HG03175 (cell line): ENCODE measurements around the gene SBNO2.

Experiments
- ATAC-seq: cut with Tn5 transposase; IDR thresholded peaks from one replicate; pipeline ENCODE4 v1.9.1; 2021; ENCODE audit warnings: mild to moderate bottlenecking, moderate library complexity; ENCODE audit not compliant: unreplicated experiment

SBNO2 gene

GRCh38 chr19:1093330-1093729 lies 80.7 kb downstream of the SBNO2 start:
- no peak for ATAC-seq

- ATAC-seq: no peak
These were observed 82.4 kb downstream of the SBNO2 start for GRCh38 chr19:1091544-1092175.

GRCh38 chr19:1090731-1091543 lies 83.1 kb downstream of the SBNO2 start:
- ATAC-seq: no peak

GRCh38 chr19:1089891-1090290 lies 84.2 kb downstream of the SBNO2 start:
- no peak for ATAC-seq

GRCh38 chr19:1089126-1089771 lies 84.8 kb downstream of the SBNO2 start:
- no peak for ATAC-seq

GRCh38 chr19:1088416-1089010 lies 85.6 kb downstream of the SBNO2 start:
- ATAC-seq: no peak

GRCh38 chr19:1087813-1088415 lies 86.2 kb downstream of the SBNO2 start:
- no peak for ATAC-seq

GRCh38 chr19:1086613-1087012 lies 87.5 kb downstream of the SBNO2 start:
- ATAC-seq: no peak

- no peak for ATAC-seq
These were observed 88.2 kb downstream of the SBNO2 start for GRCh38 chr19:1085676-1086442.

- ATAC-seq: no peak
These were observed 88.9 kb downstream of the SBNO2 start for GRCh38 chr19:1085053-1085658.

GRCh38 chr19:1084024-1084868 lies 89.8 kb downstream of the SBNO2 start:
- ATAC-seq: no peak

- ATAC-seq: no peak
These were observed 90.9 kb downstream of the SBNO2 start for GRCh38 chr19:1082928-1083816.

- no peak for ATAC-seq
These were observed 91.7 kb downstream of the SBNO2 start for GRCh38 chr19:1082165-1082927.

- no peak for ATAC-seq
These were observed 92.5 kb downstream of the SBNO2 start for GRCh38 chr19:1081301-1082164.

GRCh38 chr19:1080360-1081161 lies 93.5 kb downstream of the SBNO2 start:
- ATAC-seq: no peak
